ENCODE results near the gene CCDC93. TPM values are rescaled to one million over a fixed set of nuclear protein-coding genes. Genes with fewer than 3 reads are reported as not detected.
"Not testable (repeated sequence)": the region's sequence is repeated elsewhere in the genome, so short reads cannot be mapped to it uniquely, and the experiment has no call there.

The CCDC93 gene
- total and polyA plus RNA-seq, 9 donors = 21.4 to 28.4 (median 22.8) TPM

- no peak for DNase-seq
- H3K27me3 ChIP-seq (ENCODE audit: control insufficient read depth, insufficient read depth, low read length) = peaks cover 5% of the 10 kb centered on the region
- no peaks in the 10 kb centered on the region for H3K36me3 ChIP-seq (ENCODE audit: control insufficient read depth, insufficient read depth, low read length)
- H3K27ac ChIP-seq (ENCODE audit: low read length) = no peak overlapping the region
- H3K4me1 ChIP-seq (ENCODE audit: control insufficient read depth, insufficient read depth, low read length) = peaks cover 14% of the 10 kb centered on the region
- WGBS (ENCODE audit: insufficient coverage) = 83% methylated on average over 1 of the region's 5 CpGs
- no peak overlapping the region for H3K4me3 ChIP-seq (ENCODE audit: low read length)
- no peaks in the 10 kb centered on the region for H3K9me3 ChIP-seq (replicated peaks; ENCODE audit: control insufficient read depth, low read depth, low read length)
These were observed 3.0 kb upstream of the CCDC93 start for GRCh38 chr2:118016911-118017310.

- not testable (repeated sequence) for H3K27ac ChIP-seq (ENCODE audit: low read length); H3K4me3 ChIP-seq (ENCODE audit: low read length); H3K27me3 ChIP-seq (ENCODE audit: control insufficient read depth, insufficient read depth, low read length); DNase-seq; H3K9me3 ChIP-seq (replicated peaks; ENCODE audit: control insufficient read depth, low read depth, low read length); H3K36me3 ChIP-seq (ENCODE audit: control insufficient read depth, insufficient read depth, low read length)
- peaks cover 14% of the 10 kb centered on the region for H3K4me1 ChIP-seq (ENCODE audit: control insufficient read depth, insufficient read depth, low read length)
- 76% methylated on average over 5 of the region's 10 CpGs for WGBS (ENCODE audit: insufficient coverage)
These were observed 1.9 kb upstream of the CCDC93 start for GRCh38 chr2:118015761-118016160.

GRCh38 chr2:118014492-118014824, 588 bp upstream of the CCDC93 start:
- Histone ChIP-seq H3K27me3 (ENCODE audit: control insufficient read depth, insufficient read depth, low read length) (peaks cover 3% of the 10 kb centered on the region), H3K27ac (ENCODE audit: low read length) (peak overlapping the region; percentile 1), H3K9me3 (replicated peaks; ENCODE audit: control insufficient read depth, low read depth, low read length) (no peaks in the 10 kb centered on the region), H3K36me3 (ENCODE audit: control insufficient read depth, insufficient read depth, low read length) (no peaks in the 10 kb centered on the region), H3K4me1 (ENCODE audit: control insufficient read depth, insufficient read depth, low read length) (peaks cover 14% of the 10 kb centered on the region), H3K4me3 (ENCODE audit: low read length) (peak overlapping the region; percentile 99)
- 0% methylated on average over 14 of the region's 17 CpGs for WGBS (ENCODE audit: insufficient coverage)
- DNase-seq = no peak

- peaks cover 3% of the 10 kb centered on the region for H3K36me3 ChIP-seq (ENCODE audit: control insufficient read depth, insufficient read depth, low read length)
- no peaks in the 10 kb centered on the region for H3K9me3 ChIP-seq (replicated peaks; ENCODE audit: control insufficient read depth, low read depth, low read length)
- DNase-seq = peak; percentile 24
- WGBS (ENCODE audit: insufficient coverage) = under 1% methylated on average over 48 of the region's 48 CpGs
- no peaks in the 10 kb centered on the region for H3K27me3 ChIP-seq (ENCODE audit: control insufficient read depth, insufficient read depth, low read length)
- H3K4me3 ChIP-seq (ENCODE audit: low read length) = peak overlapping the region; percentile 99
- H3K4me1 ChIP-seq (ENCODE audit: control insufficient read depth, insufficient read depth, low read length) = peaks cover 14% of the 10 kb centered on the region
- peak overlapping the region; percentile 88 for H3K27ac ChIP-seq (ENCODE audit: low read length)
These were observed 598 bp downstream of the CCDC93 start for GRCh38 chr2:118013221-118013723.

GRCh38 chr2:118012778-118013177, 1.1 kb downstream of the CCDC93 start:
- WGBS (ENCODE audit: insufficient coverage) = no CpG with 5 or more reads among the region's 6 CpGs
- H3K4me1 ChIP-seq (ENCODE audit: control insufficient read depth, insufficient read depth, low read length) = peaks cover 14% of the 10 kb centered on the region
- H3K27ac ChIP-seq (ENCODE audit: low read length) = no peak overlapping the region
- H3K4me3 ChIP-seq (ENCODE audit: low read length) = peak overlapping the region; percentile 99
- H3K36me3 ChIP-seq (ENCODE audit: control insufficient read depth, insufficient read depth, low read length) = peaks cover 6% of the 10 kb centered on the region
- no peaks in the 10 kb centered on the region for H3K9me3 ChIP-seq (replicated peaks; ENCODE audit: control insufficient read depth, low read depth, low read length)
- H3K27me3 ChIP-seq (ENCODE audit: control insufficient read depth, insufficient read depth, low read length) = no peaks in the 10 kb centered on the region
- no peak for DNase-seq

GRCh38 chr2:118010473-118010872, 3.4 kb downstream of the CCDC93 start:
- H3K27ac ChIP-seq (ENCODE audit: low read length) = no peak overlapping the region
- H3K9me3 ChIP-seq (replicated peaks; ENCODE audit: control insufficient read depth, low read depth, low read length) = no peaks in the 10 kb centered on the region
- peaks cover 14% of the 10 kb centered on the region for H3K4me1 ChIP-seq (ENCODE audit: control insufficient read depth, insufficient read depth, low read length)
- H3K27me3 ChIP-seq (ENCODE audit: control insufficient read depth, insufficient read depth, low read length) = no peaks in the 10 kb centered on the region
- H3K36me3 ChIP-seq (ENCODE audit: control insufficient read depth, insufficient read depth, low read length) = peaks cover 21% of the 10 kb centered on the region
- DNase-seq = no peak
- H3K4me3 ChIP-seq (ENCODE audit: low read length) = no peak overlapping the region

- no peak overlapping the region for H3K27ac ChIP-seq (ENCODE audit: low read length)
- H3K36me3 ChIP-seq (ENCODE audit: control insufficient read depth, insufficient read depth, low read length) = peaks cover 46% of the 10 kb centered on the region
- no CpG with 5 or more reads among the region's 2 CpGs for WGBS (ENCODE audit: insufficient coverage)
- no peak overlapping the region for H3K4me3 ChIP-seq (ENCODE audit: low read length)
- DNase-seq = no peak
- no peaks in the 10 kb centered on the region for H3K9me3 ChIP-seq (replicated peaks; ENCODE audit: control insufficient read depth, low read depth, low read length)
- no peaks in the 10 kb centered on the region for H3K27me3 ChIP-seq (ENCODE audit: control insufficient read depth, insufficient read depth, low read length)
- no peaks in the 10 kb centered on the region for H3K4me1 ChIP-seq (ENCODE audit: control insufficient read depth, insufficient read depth, low read length)
These were observed 7.0 kb downstream of the CCDC93 start for GRCh38 chr2:118006861-118007260.

GRCh38 chr2:118006326-118006725, 7.5 kb downstream of the CCDC93 start:
- H3K27me3 ChIP-seq (ENCODE audit: control insufficient read depth, insufficient read depth, low read length) = no peaks in the 10 kb centered on the region
- no peak for DNase-seq
- no peak overlapping the region for H3K4me3 ChIP-seq (ENCODE audit: low read length)
- H3K9me3 ChIP-seq (replicated peaks; ENCODE audit: control insufficient read depth, low read depth, low read length) = no peaks in the 10 kb centered on the region
- no peak overlapping the region for H3K27ac ChIP-seq (ENCODE audit: low read length)
- no peaks in the 10 kb centered on the region for H3K4me1 ChIP-seq (ENCODE audit: control insufficient read depth, insufficient read depth, low read length)
- WGBS (ENCODE audit: insufficient coverage) = no CpG with 5 or more reads among the region's 1 CpG
- peaks cover 51% of the 10 kb centered on the region for H3K36me3 ChIP-seq (ENCODE audit: control insufficient read depth, insufficient read depth, low read length)

- H3K9me3 ChIP-seq (replicated peaks; ENCODE audit: control insufficient read depth, low read depth, low read length) = no peaks in the 10 kb centered on the region
- DNase-seq = peak; percentile 81
- H3K4me3 ChIP-seq (ENCODE audit: low read length) = no peak overlapping the region
- no CpG with 5 or more reads among the region's 3 CpGs for WGBS (ENCODE audit: insufficient coverage)
- H3K4me1 ChIP-seq (ENCODE audit: control insufficient read depth, insufficient read depth, low read length) = no peaks in the 10 kb centered on the region
- H3K27me3 ChIP-seq (ENCODE audit: control insufficient read depth, insufficient read depth, low read length) = no peaks in the 10 kb centered on the region
- peaks cover 69% of the 10 kb centered on the region for H3K36me3 ChIP-seq (ENCODE audit: control insufficient read depth, insufficient read depth, low read length)
- no peak overlapping the region for H3K27ac ChIP-seq (ENCODE audit: low read length)
These were observed 10.5 kb downstream of the CCDC93 start for GRCh38 chr2:118003396-118003824.

- H3K4me3 ChIP-seq (ENCODE audit: low read length) = no peak overlapping the region
- no peaks in the 10 kb centered on the region for H3K9me3 ChIP-seq (replicated peaks; ENCODE audit: control insufficient read depth, low read depth, low read length)
- H3K4me1 ChIP-seq (ENCODE audit: control insufficient read depth, insufficient read depth, low read length) = no peaks in the 10 kb centered on the region
- H3K36me3 ChIP-seq (ENCODE audit: control insufficient read depth, insufficient read depth, low read length) = peaks cover 72% of the 10 kb centered on the region
- DNase-seq = no peak
- no peaks in the 10 kb centered on the region for H3K27me3 ChIP-seq (ENCODE audit: control insufficient read depth, insufficient read depth, low read length)
- WGBS (ENCODE audit: insufficient coverage) = 71% methylated on average over 3 of the region's 4 CpGs
- no peak overlapping the region for H3K27ac ChIP-seq (ENCODE audit: low read length)
These were observed 13.8 kb downstream of the CCDC93 start for GRCh38 chr2:118000041-118000440.

GRCh38 chr2:117997872-117998454, 15.9 kb downstream of the CCDC93 start:
- whole genome bisulfite sequencing (ENCODE audit: insufficient coverage) = no CpG with 5 or more reads among the region's 3 CpGs
- H3K36me3 ChIP-seq (ENCODE audit: control insufficient read depth, insufficient read depth, low read length) = peaks cover 67% of the 10 kb centered on the region
- H3K27ac ChIP-seq (ENCODE audit: low read length) = no peak overlapping the region

More at GRCh38 chr2:117997872-117998454, 15.9 kb downstream of the CCDC93 start:
- DNase-seq = no peak
- no peak overlapping the region for H3K4me3 ChIP-seq (ENCODE audit: low read length)
- no peaks in the 10 kb centered on the region for H3K27me3 ChIP-seq (ENCODE audit: control insufficient read depth, insufficient read depth, low read length)
- H3K4me1 ChIP-seq (ENCODE audit: control insufficient read depth, insufficient read depth, low read length) = no peaks in the 10 kb centered on the region
- H3K9me3 ChIP-seq (replicated peaks; ENCODE audit: control insufficient read depth, low read depth, low read length) = no peaks in the 10 kb centered on the region

Data from muscle of leg (tissue), 11 donors.